SK-N-MC (cell line): ENCODE results near the gene CSF1.

Source experiments
- FOXP2 ChIP-seq: optimal IDR thresholded peaks from 2 replicates; pipeline ENCODE3; 2011; ENCODE audit warnings: mild to moderate bottlenecking, moderate library complexity; ENCODE audit not compliant: insufficient read depth; ENCODE audit errors: extremely low read length, control extremely low read depth
- POLR2AphosphoS5 ChIP-seq: IDR thresholded peaks from 2 replicates; pipeline ENCODE4 v1.6.1; 2012; ENCODE audit warnings: mild to moderate bottlenecking, low read depth, low read length, borderline replicate concordance

DNA sequence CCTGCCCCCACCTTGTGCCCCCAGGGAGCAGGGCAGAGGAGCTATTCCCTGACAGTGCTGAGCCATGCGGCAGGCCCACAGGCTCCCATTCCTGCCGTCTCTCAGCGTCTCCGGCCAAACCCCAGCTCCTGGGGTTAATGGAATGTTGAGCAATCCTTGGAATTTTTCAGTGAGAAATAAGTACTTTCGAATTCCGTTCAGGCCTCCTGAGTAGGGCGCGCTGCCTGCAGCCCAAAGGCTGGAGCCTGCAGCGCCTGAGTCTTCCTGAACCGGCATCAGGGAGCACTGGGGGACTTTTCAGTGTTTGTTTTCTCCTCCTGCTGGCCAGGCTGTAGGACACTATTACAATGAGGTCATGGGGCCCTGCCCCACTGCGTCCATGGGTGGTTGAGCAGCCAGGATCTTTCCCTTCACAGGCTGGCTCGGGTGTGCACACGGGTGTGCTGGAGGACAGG lies 33.3 kb upstream of the CSF1 start:
- TF ChIP-seq FOXP2 (no peak), POLR2AphosphoS5 (no peak)
